Mesenchymal stem cell (in vitro differentiated cells and primary cell): Measurements from ENCODE around the gene SYTL2.

ENCODE experiments used
- DNase-seq: peaks from one replicate; pipeline ENCODE4 v3.0.0-alpha.2; 2013
- H2AFZ ChIP-seq: one replicate; pipeline ENCODE4 v1.6.1; 2013; ENCODE audit warnings: low read depth, mild to moderate bottlenecking, control low read depth, inconsistent platforms, low read length, moderate library complexity
- H2AK5ac ChIP-seq: 2 replicates; pipeline ENCODE4 v1.6.1; 2013; ENCODE audit warnings: low read length, moderate library complexity, mild to moderate bottlenecking, inconsistent platforms; ENCODE audit not compliant: severe bottlenecking
- H2BK120ac ChIP-seq: one replicate; pipeline ENCODE4 v1.6.1; 2013; ENCODE audit warnings: low read depth, mild to moderate bottlenecking, inconsistent platforms, low read length, moderate library complexity
- H2BK12ac ChIP-seq, 2 experiments: one replicate each; pipeline ENCODE4 v1.6.1; 2013; ENCODE audit warnings: inconsistent platforms in 2 of 2, low read length in 2 of 2, mild to moderate bottlenecking in 2 of 2, moderate library complexity in 2 of 2, control low read depth in 1 of 2
- H2BK15ac ChIP-seq: one replicate; pipeline ENCODE4 v1.6.1; 2013; ENCODE audit warnings: mild to moderate bottlenecking, low read depth, inconsistent platforms; ENCODE audit not compliant: poor library complexity, severe bottlenecking
- H2BK5ac ChIP-seq: 2 replicates; pipeline ENCODE4 v1.6.1; 2013; ENCODE audit warnings: low read depth, mild to moderate bottlenecking, low read length, control low read depth, inconsistent platforms; ENCODE audit not compliant: poor library complexity, severe bottlenecking
- H3K14ac ChIP-seq, 2 experiments: one replicate each; pipeline ENCODE4 v1.6.1; 2013; ENCODE audit warnings: inconsistent platforms in 2 of 2, low read length in 2 of 2, control low read depth in 1 of 2, mild to moderate bottlenecking in 1 of 2, moderate library complexity in 1 of 2
- H3K18ac ChIP-seq, 2 experiments: one replicate each; pipeline ENCODE4 v1.6.1; 2013; ENCODE audit warnings: inconsistent platforms in 2 of 2, low read length in 2 of 2, control low read depth in 1 of 2, low read depth in 1 of 2, mild to moderate bottlenecking in 1 of 2
- H3K23ac ChIP-seq, 2 experiments: one replicate each; pipeline ENCODE4 v1.6.1; 2013; ENCODE audit warnings: inconsistent platforms in 2 of 2, low read length in 2 of 2, mild to moderate bottlenecking in 2 of 2, moderate library complexity in 2 of 2, control low read depth in 1 of 2
- H3K27ac ChIP-seq: 2 replicates; pipeline ENCODE4 v1.5.1; 2013; ENCODE audit warnings: mild to moderate bottlenecking, moderate library complexity, low read length, control low read depth, inconsistent platforms; ENCODE audit not compliant: poor library complexity, severe bottlenecking
- H3K27me3 ChIP-seq, 2 experiments: 2 replicates each; pipeline versions ENCODE4 v1.6.1 to v1.7.0; 2013; ENCODE audit warnings: low read length in 2 of 2, mild to moderate bottlenecking in 2 of 2, moderate library complexity in 2 of 2, control low read depth in 1 of 2, inconsistent platforms in 1 of 2; ENCODE audit not compliant: control insufficient read depth in 1 of 2, insufficient read depth in 1 of 2
- H3K36me3 ChIP-seq, 2 experiments: 2 replicates each; pipeline versions ENCODE4 v1.6.1 to v1.7.0; 2013; ENCODE audit warnings: low read length in 2 of 2, control low read depth in 1 of 2, inconsistent platforms in 1 of 2, low read depth in 1 of 2, mild to moderate bottlenecking in 1 of 2; ENCODE audit not compliant: insufficient read depth in 2 of 2, control insufficient read depth in 1 of 2
- H3K4ac ChIP-seq, 2 experiments: one replicate each; pipeline ENCODE4 v1.6.1; 2013; ENCODE audit warnings: inconsistent platforms in 2 of 2, low read length in 2 of 2, mild to moderate bottlenecking in 2 of 2, moderate library complexity in 2 of 2, control low read depth in 1 of 2, low read depth in 1 of 2
- H3K4me1 ChIP-seq: 2 replicates; pipeline ENCODE4 v1.6.1; 2013; ENCODE audit warnings: low read depth, low read length, control low read depth; ENCODE audit not compliant: control insufficient read depth, insufficient read depth
- H3K4me2 ChIP-seq: 2 replicates; pipeline ENCODE4 v1.6.1; 2013; ENCODE audit warnings: low read length, mild to moderate bottlenecking, inconsistent platforms; ENCODE audit not compliant: poor library complexity, severe bottlenecking
- H3K4me3 ChIP-seq, 2 experiments: 2 replicates each; pipeline versions ENCODE4 v1.5.1 to v1.7.0; 2013; ENCODE audit warnings: low read length in 2 of 2, mild to moderate bottlenecking in 2 of 2, control low read depth in 1 of 2, low read depth in 1 of 2; ENCODE audit not compliant: insufficient read depth in 1 of 2
- H3K79me1 ChIP-seq: replicated peaks from 2 replicates; pipeline ENCODE4 v1.6.1; 2013; ENCODE audit warnings: mild to moderate bottlenecking, control low read depth, low read length, inconsistent platforms; ENCODE audit not compliant: poor library complexity, severe bottlenecking
- H3K9ac ChIP-seq: 2 replicates; pipeline ENCODE4 v1.7.0; 2013; ENCODE audit warnings: mild to moderate bottlenecking, low read length, moderate library complexity
- H3K9me3 ChIP-seq: 2 replicates; pipeline ENCODE4 v1.7.0; 2013; ENCODE audit warnings: mild to moderate bottlenecking, low read length; ENCODE audit not compliant: control insufficient read depth
- H4K8ac ChIP-seq: one replicate; pipeline ENCODE4 v1.6.1; 2013; ENCODE audit warnings: inconsistent platforms, mild to moderate bottlenecking, low read length, moderate library complexity
- H4K91ac ChIP-seq: one replicate; pipeline ENCODE4 v1.6.1; 2013; ENCODE audit warnings: mild to moderate bottlenecking, low read length, inconsistent platforms
- WGBS: methylation state at CpG from one replicate; pipeline ENCODE4 v1.1.7; 2013; ENCODE audit warnings: mixed read lengths; 5-methylcytosine and 5-hydroxymethylcytosine counted together

SYTL2 gene

DNA sequence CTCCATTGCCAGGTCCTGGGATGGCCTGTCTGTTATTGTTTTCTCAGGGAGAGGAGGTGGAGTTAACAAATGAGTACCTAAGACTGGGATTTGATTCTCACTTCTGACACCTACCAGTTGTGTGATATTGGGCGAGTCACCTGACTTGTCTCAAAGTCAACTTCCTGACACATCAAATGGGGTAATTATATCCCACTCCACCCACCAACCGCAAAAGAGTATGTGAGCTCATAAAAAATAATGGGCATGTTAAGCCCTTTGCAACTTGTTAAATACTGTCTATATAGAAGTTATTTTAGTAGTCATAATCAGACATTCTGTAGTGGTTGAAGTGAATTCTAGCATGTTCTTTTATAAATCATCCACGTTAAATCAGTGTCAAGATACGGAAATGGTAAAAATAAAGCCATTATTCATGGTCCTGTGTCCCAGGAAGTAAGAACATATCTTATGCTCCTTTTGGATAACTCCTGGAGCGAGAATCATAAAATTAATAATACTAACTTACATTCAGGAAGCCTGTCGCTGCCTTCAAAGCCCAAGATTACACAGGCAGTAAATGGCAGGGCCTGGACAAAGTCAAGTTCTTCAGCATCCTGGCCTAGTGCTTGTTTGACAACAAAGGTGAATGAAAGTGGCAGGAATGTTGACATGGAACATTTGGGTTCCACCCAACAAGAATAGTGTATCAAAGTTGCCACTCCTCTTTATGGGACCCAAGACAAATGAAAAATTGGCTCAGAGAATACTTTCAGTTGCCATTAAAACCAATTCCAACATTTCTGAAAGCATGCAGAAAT, 54.3 kb downstream of the SYTL2 start:
- H3K4ac ChIP-seq = no peak overlapping the region
- no peaks in the 10 kb centered on the region for H3K9me3 ChIP-seq
- WGBS = 96% methylated on average over 5 of the region's 6 CpGs
- H3K14ac ChIP-seq = no peak overlapping the region
- no peak overlapping the region for H4K8ac ChIP-seq
- H3K9ac ChIP-seq = no peak overlapping the region
- H2BK15ac ChIP-seq = no peak overlapping the region
- H3K23ac ChIP-seq = no peak overlapping the region
- no peak overlapping the region for H2BK120ac ChIP-seq
- no peaks in the 10 kb centered on the region for H3K79me1 ChIP-seq
- H2BK12ac ChIP-seq = no peak overlapping the region
- no peak overlapping the region for H2BK5ac ChIP-seq
- H4K91ac ChIP-seq = no peak overlapping the region
- H3K4me3 ChIP-seq = no peak overlapping the region
- H2AFZ ChIP-seq = no peak overlapping the region
- no peak for DNase-seq
- no peak overlapping the region for H3K18ac ChIP-seq
- H3K27me3 ChIP-seq = no peaks in the 10 kb centered on the region
- H3K36me3 ChIP-seq = no peaks in the 10 kb centered on the region
- H3K4me2 ChIP-seq = no peak overlapping the region
- peaks cover 4% of the 10 kb centered on the region for H3K4me1 ChIP-seq
- H2AK5ac ChIP-seq = no peak overlapping the region
- no peak overlapping the region for H3K27ac ChIP-seq

GRCh38 chr11:85755701-85756100, 55.2 kb downstream of the SYTL2 start:
- H3K9ac ChIP-seq = no peak overlapping the region
- no peaks in the 10 kb centered on the region for H3K79me1 ChIP-seq
- H3K36me3 ChIP-seq = no peaks in the 10 kb centered on the region
- H4K91ac ChIP-seq = no peak overlapping the region
- no peak overlapping the region for H4K8ac ChIP-seq
- no peak overlapping the region for H3K4me3 ChIP-seq
- H3K27me3 ChIP-seq = no peaks in the 10 kb centered on the region
- DNase-seq = no peak
- no peak overlapping the region for H2BK120ac ChIP-seq
- no peak overlapping the region for H3K4ac ChIP-seq
- no peak overlapping the region for H3K23ac ChIP-seq
- H3K18ac ChIP-seq = no peak overlapping the region
- no peak overlapping the region for H3K4me2 ChIP-seq
- no peak overlapping the region for H3K27ac ChIP-seq
- no peak overlapping the region for H2BK5ac ChIP-seq
- no peaks in the 10 kb centered on the region for H3K9me3 ChIP-seq
- 80% methylated on average over 1 of the region's 1 CpG for WGBS
- H3K14ac ChIP-seq = no peak overlapping the region
- H2BK12ac ChIP-seq = no peak overlapping the region
- no peak overlapping the region for H2BK15ac ChIP-seq
- no peak overlapping the region for H2AK5ac ChIP-seq
- peaks cover 7% of the 10 kb centered on the region for H3K4me1 ChIP-seq
- no peak overlapping the region for H2AFZ ChIP-seq

DNA sequence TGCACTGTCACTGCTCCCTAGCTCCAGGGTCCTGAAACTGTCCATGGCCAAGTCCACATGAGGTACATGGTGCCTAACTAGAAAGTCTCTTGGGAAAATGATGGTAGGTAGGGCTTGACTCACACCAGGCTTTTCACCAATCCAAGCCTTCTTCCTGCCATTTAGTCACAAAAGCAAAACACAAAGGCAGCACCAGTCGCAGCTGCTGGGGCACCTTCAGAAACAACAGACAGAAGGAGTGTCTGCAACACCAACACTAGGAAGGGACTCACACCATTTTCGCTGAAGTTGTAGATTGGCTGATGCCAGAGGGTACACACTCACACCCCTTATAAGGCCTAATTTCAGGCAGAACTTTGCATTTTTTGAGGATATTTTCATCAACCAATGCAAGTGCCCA, 55.7 kb downstream of the SYTL2 start:
- no peak overlapping the region for H3K14ac ChIP-seq
- H3K4me2 ChIP-seq = no peak overlapping the region
- H3K18ac ChIP-seq = no peak overlapping the region
- no peaks in the 10 kb centered on the region for H3K79me1 ChIP-seq
- H2BK5ac ChIP-seq = no peak overlapping the region
- H3K4me1 ChIP-seq = peaks cover 5% of the 10 kb centered on the region
- no peaks in the 10 kb centered on the region for H3K9me3 ChIP-seq
- no peak overlapping the region for H4K91ac ChIP-seq
- H3K4ac ChIP-seq = no peak overlapping the region
- no peak overlapping the region for H2BK12ac ChIP-seq
- DNase-seq = no peak
- H3K23ac ChIP-seq = no peak overlapping the region
- 96% methylated on average over 2 of the region's 2 CpGs for WGBS
- H2AK5ac ChIP-seq = no peak overlapping the region
- H3K27me3 ChIP-seq = no peaks in the 10 kb centered on the region
- no peak overlapping the region for H2BK120ac ChIP-seq
- H3K4me3 ChIP-seq = no peak overlapping the region
- no peak overlapping the region for H3K27ac ChIP-seq
- no peak overlapping the region for H2AFZ ChIP-seq
- H3K9ac ChIP-seq = no peak overlapping the region
- no peak overlapping the region for H2BK15ac ChIP-seq
- no peaks in the 10 kb centered on the region for H3K36me3 ChIP-seq
- H4K8ac ChIP-seq = peak overlapping the region; percentile 7

- Histone ChIP-seq H3K23ac (no peak overlapping the region), H3K9me3 (no peaks in the 10 kb centered on the region), H2BK12ac (no peak overlapping the region), H3K9ac (no peak overlapping the region), H3K4me2 (no peak overlapping the region), H2BK15ac (no peak overlapping the region), H3K79me1 (no peaks in the 10 kb centered on the region), H3K14ac (no peak overlapping the region), H2AK5ac (no peak overlapping the region), H3K36me3 (no peaks in the 10 kb centered on the region), H3K27ac (no peak overlapping the region), H3K4me3 (no peak overlapping the region), H3K4me1 (peaks cover 5% of the 10 kb centered on the region), H4K91ac (no peak overlapping the region), H3K18ac (peak overlapping the region in 1 of 2 experiments; percentile 3), H2BK5ac (no peak overlapping the region), H3K4ac (no peak overlapping the region), H3K27me3 (no peaks in the 10 kb centered on the region), H2BK120ac (no peak overlapping the region), H2AFZ (no peak overlapping the region), H4K8ac (no peak overlapping the region)
- DNase-seq = no peak
- WGBS = 93% methylated on average over 6 of the region's 7 CpGs
Observed at GRCh38 chr11:85752890-85753581, 57.9 kb downstream of the SYTL2 start.
